Stimulated activated CD4-positive, alpha-beta T cell treated with anti-CD3 and anti-CD28 coated beads, TNF-alpha, amount 100 ng/mL, for 24 hours (primary cell): ENCODE measurements around the gene BPGM.
"Not testable (repeated sequence)": the region's sequence is repeated elsewhere in the genome, so short reads cannot be mapped to it uniquely, and the experiment has no call there.

ENCODE experiments used
- DNase-seq, 3 experiments: peaks; one replicate each; pipeline ENCODE4 v3.0.0-alpha.2; 2020; ENCODE audit warnings: low read depth in 3 of 3

The BPGM gene

GRCh38 chr7:134632052-134632451, 14.6 kb upstream of the BPGM start:
- no peak for DNase-seq

GRCh38 chr7:134632937-134633540, 13.6 kb upstream of the BPGM start:
- no peak for DNase-seq

GRCh38 chr7:134636008-134636449, 10.6 kb upstream of the BPGM start:
- DNase-seq = no peak

- DNase-seq = no peak
These were observed 9.2 kb upstream of the BPGM start for GRCh38 chr7:134637441-134637840.

GRCh38 chr7:134637934-134638719, 8.5 kb upstream of the BPGM start:
- no peak for DNase-seq

- DNase-seq = no peak
These were observed 7.6 kb upstream of the BPGM start for GRCh38 chr7:134639061-134639460.

GRCh38 chr7:134639683-134640279, 6.9 kb upstream of the BPGM start:
- DNase-seq = no peak

GRCh38 chr7:134640842-134641715, 5.6 kb upstream of the BPGM start:
- DNase-seq = no peak

- DNase-seq = not testable (repeated sequence)
These were observed 4.7 kb upstream of the BPGM start for GRCh38 chr7:134641981-134642380.

- no peak for DNase-seq
These were observed 3.5 kb upstream of the BPGM start for GRCh38 chr7:134643131-134643530.

GRCh38 chr7:134645478-134645877, 1.2 kb upstream of the BPGM start:
- DNase-seq = no peak

- DNase-seq = no peak
These were observed 718 bp upstream of the BPGM start for GRCh38 chr7:134645935-134646334.

- DNase-seq = no peak
These were observed 1.8 kb downstream of the BPGM start for GRCh38 chr7:134648456-134648855.

- no peak for DNase-seq
These were observed 2.6 kb downstream of the BPGM start for GRCh38 chr7:134649226-134649775.

GRCh38 chr7:134651991-134652390, 5.3 kb downstream of the BPGM start:
- no peak for DNase-seq

- no peak for DNase-seq
These were observed 7.6 kb downstream of the BPGM start for GRCh38 chr7:134654104-134654775.

- DNase-seq = no peak
These were observed 10.9 kb downstream of the BPGM start for GRCh38 chr7:134657526-134657925.

GRCh38 chr7:134660242-134660785, 13.7 kb downstream of the BPGM start:
- no peak for DNase-seq

GRCh38 chr7:134660961-134661376, 14.3 kb downstream of the BPGM start:
- no peak for DNase-seq

GRCh38 chr7:134662166-134662870, 15.7 kb downstream of the BPGM start:
- no peak for DNase-seq
